Stimulated activated CD8-positive, alpha-beta memory T cell treated with anti-CD3 and anti-CD28 coated beads, Interleukin-4, amount 100 ng/mL, for 4 hours (primary cell): ENCODE results near the gene SLC6A1.

Source experiments
- DNase-seq, 2 donors: peaks; one replicate each; pipeline ENCODE4 v3.0.0-alpha.2; 2020; ENCODE audit warnings: low read depth in 2 of 2, low spot score in 1 of 2

Gene SLC6A1

DNA sequence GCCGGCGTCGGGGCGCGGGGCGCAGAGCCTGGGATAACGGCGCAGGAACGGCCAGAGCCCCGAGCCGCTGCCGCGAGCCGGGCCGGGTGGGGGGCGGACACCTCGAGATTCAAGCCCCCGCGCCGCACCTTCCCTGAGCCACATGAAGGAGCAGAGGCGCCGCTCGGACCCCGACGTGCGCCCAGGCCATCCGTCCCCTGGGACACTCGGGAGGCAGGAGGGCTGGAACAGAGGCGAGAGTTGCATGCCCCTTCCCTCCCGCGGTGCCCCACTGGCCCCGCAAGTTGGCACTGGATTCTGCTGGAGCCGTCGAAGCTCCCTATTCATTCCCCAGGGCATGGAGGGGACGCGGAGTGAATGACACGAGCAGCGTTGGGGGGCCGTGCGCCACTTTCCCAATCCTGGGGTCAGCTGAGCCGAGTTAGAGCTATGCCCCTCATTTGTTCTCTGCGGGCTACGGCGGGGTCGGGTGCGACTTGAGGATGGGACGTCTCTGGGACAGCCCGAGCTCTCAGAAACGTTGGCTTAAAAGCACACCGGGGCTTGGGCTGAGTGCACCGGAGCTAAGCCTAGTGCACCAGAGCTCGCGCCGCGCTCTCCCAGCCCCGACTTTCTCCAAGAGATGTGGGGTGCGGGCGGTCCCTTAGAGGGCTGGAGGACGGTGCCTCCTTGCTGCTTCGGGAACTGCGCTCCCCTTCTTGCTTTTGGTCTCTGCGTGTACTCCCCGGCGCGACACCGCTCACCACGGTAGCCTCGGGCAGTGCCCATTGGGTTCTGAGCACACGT, 588 bp downstream of the SLC6A1 start:
- DNase-seq: no peak

DNA sequence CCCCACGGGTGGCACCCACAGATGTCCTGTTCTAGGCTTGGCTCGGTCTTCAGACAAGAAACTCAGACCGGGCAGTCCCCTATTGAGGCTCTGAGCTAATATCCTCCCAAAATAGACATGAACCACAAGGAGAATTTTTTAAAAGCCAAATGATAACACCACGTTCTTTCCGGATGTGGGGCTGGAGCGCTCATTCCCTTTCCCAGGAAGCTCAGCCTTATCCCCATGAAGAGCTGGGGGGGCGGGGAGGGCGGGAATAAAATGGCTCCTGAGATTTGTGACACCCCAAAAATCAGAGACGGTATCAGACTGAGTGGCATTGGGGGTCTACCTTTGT, 1.1 kb downstream of the SLC6A1 start:
- no peak for DNase-seq

DNA sequence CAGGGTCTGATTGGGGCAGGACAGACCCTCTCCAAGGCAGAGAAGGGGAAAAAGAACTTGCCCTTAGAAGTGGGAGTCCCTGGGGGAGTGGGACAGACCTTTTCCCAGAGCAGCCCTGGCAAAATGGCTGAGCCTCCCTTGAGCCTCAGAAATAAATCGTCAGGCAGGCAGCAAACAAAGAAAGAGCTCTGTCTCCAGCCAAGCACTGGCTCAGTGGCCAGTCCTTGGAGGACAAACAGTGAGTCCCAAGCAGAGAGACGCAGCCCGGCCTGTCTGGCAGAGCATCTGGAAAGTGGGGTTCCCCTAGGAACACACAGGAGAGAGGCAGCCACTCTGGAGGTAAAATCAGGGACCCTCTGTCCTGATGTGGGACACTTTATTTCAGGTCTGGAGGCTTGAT, 1.8 kb downstream of the SLC6A1 start:
- DNase-seq: no peak

DNA sequence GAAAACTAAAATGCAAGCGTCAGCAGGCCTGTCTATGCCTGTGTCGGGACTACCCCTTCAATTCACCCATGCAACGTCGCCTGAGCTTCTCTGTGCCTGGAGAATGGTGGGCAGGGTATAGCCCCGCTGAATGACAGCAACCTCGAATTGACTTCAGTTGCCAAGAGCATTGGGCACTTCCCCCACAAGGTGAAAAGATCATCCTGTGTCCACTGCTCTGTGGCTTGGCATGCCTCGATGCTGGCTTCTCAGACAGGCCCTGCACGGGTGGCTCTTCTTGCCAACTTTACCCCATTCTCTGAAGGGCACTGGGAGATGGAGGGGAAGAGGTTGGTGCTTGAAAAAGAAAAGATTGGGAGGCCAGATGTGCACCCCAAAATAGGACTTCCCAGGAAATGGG, 3.3 kb downstream of the SLC6A1 start:
- no peak for DNase-seq

DNA sequence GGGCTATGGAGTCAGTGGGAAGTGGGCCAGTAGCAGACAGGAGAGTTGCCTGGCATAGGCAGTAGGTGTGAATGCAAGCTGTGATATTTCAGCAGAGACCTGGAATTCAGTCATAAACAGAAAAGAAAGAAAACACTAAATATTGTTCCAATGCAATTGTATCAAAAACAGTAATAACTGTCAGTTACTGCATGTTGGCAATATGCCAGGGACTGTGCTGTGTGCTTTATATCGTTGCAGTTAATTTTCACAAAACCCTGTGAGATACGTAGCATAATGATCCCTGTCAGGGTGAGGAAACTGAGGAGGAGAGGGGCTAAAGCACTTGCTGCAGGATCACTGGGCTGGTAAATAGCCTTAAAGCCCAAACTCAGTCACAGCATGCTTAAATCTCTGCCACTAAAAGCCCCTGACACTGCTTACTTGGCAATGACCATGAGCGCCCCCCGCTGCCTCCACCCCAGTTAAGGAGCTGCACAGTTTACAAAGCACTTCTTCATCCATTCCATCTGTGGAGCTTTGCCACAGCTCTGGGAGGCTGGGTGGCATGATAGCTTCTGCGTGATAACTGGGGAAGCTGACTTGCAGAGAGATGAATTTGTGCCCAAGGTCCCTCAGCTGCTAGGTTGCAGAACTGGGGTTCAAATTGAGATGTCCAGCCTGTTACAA, 3.9 kb downstream of the SLC6A1 start:
- no peak for DNase-seq

DNA sequence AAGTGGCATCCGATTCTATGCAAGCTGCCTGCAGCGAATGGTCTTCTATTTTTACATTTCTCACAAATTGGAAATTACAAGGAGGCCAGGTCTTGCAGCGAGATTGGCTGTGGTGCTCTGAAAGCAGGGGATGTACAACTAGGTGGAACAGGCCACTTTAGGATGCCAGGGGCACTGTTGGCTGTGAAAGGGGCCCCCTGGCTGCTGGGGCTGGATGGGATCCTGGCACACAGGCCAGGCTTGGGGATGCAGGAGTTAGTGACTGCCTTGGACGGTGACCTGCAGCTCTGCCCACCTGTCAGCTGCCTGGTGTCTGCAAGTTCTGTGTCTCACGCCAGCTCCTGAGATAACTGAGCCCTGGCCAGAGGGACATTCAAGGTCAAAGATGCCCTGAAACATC, 4.6 kb downstream of the SLC6A1 start:
- no peak for DNase-seq

DNA sequence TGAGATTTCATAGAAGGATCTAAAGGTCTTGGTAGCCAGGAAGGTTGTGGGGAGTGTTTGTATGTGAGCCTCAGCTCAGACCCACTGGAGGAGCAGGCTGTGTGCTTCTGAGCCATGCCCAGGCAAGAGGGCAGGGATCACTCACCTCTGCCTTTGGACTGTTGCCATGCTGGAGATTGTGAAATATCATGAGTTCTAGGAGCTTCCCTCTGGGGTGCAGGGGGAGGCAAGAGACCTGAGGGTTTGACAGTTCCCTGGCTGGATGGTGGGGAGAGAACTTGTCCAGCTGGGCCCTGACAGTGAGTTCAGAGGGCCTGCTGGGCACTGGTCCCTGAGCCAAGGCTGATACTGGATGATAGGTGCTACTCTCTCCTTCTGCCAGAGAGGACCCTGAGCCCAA, 6.0 kb downstream of the SLC6A1 start:
- no peak for DNase-seq

DNA sequence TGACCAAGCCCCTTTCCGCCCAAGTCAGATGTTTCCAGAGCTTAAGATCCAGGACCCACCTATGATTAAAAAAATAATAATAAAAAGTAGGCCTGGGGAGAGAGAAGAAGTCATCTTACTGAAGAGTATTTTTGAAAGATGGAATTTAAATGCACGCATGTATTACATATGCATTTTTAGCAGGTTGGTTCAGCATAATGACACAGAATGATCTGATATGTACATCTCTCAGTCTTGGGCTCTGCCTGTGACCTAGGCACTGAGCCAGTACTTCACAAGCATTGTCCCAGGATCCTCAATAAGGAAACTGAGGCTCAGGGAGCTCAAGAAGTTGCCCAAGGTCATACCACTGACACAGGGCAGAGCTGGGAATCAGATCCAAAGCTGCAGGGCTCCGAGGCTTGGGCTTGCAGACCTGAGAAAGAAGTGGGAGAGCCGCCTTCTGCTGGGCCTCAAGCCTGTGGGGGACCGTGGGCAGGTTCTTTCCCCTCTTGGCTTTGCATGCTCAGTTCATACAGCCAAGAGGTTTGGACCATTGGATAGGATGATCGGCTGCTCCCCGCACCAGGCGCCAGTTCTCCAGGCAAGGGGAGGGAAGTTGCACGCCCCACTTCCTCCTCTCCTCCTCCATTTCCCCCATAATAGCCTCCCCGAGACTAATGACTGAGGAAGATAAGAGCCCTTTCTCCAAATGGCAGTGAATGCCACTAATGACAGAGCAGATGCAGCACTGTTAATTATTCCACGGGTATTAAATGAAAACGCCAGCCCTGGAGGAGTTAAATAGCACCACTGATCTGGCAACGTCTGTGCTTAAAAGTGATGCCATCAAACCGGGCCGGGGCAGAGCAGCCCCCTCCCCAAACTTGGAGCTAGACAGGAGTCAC, 6.9 kb downstream of the SLC6A1 start:
- DNase-seq: no peak

DNA sequence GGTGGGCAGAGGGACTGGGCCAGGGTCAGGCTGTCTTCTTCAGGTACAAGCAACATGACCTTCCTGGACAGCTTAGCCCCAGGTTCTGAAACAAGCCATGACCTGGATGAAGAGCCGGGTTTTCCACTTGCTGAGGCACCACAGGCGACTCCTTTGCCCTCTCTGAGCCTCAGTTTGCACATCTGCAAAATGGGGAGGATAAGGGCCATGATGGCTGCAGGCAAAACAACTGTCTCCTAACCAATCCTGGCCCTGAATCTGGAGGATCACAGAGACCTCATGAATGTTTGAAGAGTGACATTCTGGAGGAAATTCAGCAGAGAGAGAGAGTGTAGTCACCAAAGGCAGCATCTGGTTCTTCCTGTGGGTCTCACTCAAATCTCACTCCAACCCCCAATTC, 8.0 kb downstream of the SLC6A1 start:
- no peak for DNase-seq

DNA sequence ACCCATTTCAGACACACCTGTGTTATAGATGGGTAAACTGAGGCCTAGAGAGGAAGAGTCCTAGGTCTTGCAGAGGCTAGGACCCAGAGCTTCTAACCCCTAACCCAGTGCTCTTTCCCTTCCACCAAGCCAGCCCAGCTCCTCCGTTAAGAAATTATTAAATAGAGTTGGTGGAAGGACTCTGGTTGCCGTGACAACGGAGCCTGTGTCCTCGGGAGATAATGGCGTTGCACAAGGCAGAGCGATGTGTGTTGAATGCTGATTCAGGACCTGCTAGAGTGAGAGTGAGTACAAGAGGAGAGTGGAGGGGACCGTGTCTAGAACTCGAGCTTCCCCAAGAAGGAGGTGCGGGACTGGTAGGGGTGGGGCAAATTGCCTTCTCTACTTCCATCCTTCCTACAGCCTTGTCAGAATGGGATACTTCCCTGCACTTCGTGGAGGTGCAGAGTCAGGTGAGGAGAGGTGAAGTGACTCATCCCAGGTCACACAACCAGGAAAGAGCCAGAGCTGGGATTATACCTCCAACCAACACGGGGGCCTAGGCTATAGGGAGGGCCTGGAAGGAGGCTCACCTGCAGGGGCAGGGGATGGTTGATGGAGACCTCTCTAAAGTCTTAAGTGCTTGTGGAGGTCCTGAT, 8.6 kb downstream of the SLC6A1 start:
- DNase-seq: no peak

DNA sequence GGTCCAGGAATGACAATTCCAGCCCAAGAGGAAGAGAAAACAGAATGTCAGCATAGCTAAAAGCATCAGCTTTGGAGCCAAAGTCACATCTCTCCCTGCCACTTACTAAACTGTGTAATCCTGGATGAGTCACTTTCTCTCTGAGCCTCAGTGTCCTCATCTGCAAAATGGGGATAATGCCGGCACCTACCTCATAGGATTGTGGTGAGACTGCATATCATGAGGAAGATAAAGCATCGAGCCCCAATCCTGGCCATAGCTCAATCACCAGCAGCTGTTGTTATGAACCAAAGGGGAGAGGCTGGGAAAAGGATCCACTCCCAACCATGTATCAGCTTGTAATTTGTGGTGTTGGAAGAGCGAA, 9.1 kb downstream of the SLC6A1 start:
- DNase-seq: no peak

DNA sequence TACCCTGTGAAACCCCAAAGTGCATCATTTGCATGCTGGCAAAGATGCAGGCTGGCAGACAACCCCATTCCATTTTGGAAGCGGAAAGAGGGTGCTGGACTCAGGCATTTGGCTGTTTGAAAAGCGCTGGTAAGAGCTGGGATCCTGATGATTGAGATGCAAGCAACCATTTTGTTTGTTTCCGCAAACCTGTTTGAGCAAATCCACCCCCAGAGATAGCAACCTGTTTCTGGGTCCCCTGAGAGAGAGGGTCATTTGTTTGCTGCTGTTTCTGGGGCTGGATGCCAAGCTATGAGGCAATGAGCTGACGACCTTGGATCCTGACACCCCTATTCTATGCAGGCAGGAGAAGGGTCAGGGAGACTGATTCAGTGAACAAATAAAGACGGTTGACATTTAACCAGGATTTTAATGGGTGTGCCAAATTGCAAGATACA, 9.8 kb downstream of the SLC6A1 start:
- DNase-seq: no peak

DNA sequence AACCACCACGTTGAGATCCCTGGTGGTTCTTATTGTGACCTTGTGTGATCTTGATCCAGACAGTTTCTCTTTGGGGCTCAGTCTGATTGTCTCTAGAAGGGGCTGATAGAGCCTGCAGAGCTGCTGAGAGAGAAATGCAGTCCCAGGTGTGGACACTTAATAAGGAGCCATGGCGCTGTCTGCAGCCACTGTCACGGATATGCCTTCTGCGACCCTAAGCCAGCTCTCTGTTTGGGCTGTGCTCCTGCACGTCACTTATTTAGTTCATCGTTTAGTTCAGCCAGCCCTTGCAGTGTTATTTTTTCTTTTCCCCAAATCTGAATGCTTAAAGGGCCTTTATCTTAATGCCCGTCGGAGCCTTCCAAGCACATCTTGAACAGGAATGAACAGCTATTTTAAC, 12.0 kb downstream of the SLC6A1 start:
- DNase-seq: no peak

DNA sequence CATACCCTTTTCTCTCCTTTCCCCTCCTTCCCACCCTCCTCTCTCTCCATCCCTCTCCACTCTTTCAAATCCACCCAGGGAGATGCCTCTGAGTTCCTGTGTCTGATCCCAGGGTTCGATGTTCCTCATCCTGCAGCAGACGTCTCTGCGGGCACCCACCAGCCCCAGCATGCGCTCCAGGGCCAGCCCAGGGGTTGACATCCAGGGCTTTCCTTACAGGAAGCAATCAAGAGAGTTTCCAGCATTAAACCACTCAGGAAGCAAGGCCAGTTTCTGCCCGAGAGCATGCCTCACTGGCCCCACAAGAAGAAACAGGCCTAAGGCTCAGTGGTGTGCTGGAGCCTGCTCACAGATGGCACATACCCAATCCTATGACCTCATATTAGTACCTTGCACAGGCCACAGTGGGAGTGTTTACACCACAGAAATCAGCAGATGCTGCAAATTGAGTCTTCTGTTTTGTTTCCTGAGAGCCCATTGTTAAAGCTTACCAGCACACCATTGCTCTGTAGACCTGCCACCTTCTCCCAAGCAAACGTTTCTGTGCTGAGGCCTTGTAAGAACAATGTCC, 13.2 kb downstream of the SLC6A1 start:
- DNase-seq: no peak

DNA sequence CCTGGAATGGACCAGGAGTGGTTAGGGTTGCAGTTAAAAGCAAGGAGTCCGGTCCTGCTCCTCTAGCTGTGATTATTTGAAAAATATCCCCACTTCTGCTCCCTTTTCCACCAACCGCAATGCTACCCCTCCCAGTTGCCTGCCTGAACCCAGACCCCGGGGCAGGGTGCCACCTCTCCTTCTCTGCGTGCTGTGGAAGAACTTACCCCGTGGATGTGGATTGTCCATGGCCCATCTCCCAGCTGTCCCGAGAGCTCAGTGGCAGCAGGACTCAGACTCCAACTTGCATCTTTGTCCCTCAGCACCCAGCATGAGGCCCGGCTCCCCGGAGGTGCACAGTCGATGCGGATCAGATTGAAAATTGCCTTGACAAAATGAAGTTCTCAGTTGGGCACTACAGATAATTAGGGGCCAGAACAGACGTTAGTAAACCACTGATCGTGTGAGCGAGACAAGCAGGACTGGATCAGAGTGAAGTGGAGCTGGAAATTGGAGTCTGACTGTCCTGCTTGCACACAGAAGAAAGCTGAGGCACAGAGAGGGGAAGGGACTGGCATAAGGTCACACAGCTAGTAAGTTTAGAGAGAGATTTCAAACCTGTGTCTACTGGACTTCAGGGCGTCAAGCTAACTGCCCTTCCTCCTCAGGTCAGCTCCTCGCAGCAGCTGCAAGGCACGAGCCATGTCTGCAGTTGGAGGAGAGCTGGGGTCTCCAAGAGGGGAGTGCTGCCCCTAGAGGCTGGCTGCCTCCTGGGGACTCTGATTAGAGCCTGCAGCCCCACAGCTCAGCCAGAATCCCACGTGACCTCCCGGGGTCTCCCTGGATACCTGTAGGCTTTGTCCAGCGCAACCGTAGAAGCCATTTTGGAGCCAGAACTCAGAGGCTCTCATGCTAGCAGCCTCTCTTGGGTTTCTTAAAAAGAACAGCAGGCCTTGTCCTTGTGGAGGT, 14.7 kb downstream of the SLC6A1 start:
- no peak for DNase-seq

DNA sequence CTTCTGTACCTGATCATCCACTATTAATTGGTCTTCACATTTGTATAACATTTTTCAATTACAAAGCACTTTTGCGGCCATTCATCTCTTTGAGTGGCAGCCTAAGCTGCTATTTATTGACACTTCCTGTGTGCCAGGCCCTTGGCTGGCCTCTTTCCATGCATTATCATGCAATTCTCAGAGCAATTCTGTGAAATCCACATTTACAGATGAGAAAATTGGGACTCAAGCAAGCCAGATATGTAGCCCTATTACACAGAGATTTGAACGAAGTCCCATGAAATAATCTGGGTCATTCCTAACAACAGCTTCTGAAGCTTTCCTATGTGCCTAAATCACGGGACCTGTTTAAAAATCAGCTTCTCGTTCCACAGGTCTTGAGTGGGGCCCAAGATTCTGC, 17.4 kb downstream of the SLC6A1 start:
- DNase-seq: no peak

DNA sequence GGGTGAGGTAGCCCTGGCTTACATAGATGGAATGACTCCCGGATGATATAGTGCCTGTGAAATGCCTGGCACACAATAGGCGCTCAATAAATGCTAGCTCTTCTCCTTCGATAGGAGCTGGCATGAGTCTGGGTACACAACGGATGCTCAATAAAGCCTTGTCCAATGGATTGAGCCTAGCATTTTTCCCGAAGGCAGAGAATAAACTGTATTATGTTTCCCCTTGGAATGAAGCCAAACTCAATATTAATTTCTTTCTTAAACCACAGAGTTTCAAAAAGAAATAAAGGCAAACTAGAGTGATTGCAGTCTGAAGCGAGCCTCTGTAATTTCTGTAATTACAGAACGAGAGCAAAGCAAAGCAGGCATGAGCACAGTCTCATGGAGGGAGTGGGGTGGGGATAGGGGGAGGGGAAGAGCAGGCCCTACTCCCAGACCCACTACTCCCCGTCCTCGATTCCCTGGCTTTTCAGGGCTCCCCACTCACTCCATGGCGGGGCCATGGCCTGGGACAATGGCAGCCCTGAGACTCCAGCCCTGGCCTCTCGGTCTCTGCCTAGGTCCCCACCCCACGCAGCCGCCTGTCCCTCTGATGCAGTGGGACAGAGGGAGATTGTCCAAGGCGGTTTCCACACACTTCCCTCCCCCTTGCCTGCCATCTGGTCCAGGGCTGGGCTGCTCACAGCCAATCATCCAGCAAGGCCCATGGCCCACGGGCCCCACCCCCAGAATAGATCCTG, 18.0 kb downstream of the SLC6A1 start:
- no peak for DNase-seq

DNA sequence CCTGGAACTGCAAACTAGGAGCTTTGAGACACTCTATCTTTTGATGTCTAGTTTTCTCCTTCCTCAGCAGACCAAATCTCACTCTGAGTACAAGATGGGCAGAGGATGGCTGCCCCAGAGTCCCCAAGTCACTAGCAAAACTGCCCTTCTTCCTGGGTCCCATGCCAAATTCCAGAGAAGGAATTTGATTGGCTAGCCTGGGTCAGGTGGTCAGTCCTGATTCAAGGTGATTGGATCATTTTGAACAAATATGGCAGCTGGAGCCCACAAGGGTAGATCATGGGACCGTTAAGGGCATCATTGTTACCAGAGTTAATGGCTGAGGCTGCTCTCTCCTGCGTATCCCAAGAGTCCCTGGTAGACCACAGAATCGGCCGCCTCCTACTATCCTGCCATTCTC, 21.7 kb downstream of the SLC6A1 start:
- DNase-seq: no peak

DNA sequence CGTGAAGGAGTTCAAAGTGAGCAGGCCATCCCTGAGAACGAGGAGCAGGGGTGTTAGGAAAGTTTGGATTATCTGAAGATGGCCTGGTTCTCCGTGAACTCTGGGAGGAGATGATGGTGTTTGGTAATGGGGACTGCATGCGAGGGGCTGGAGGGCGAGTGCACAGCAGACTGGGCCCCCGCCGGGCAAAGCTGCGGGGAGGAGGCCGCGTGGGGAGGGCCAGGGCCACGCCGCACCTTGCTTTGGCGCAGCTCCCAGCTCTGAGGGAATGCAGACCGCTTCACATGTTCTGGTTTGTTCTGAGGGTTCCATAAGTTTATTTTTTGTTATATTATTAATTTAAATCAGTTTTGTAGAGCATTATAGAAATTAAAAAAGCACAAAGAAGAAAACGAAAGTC, 22.2 kb downstream of the SLC6A1 start:
- no peak for DNase-seq

DNA sequence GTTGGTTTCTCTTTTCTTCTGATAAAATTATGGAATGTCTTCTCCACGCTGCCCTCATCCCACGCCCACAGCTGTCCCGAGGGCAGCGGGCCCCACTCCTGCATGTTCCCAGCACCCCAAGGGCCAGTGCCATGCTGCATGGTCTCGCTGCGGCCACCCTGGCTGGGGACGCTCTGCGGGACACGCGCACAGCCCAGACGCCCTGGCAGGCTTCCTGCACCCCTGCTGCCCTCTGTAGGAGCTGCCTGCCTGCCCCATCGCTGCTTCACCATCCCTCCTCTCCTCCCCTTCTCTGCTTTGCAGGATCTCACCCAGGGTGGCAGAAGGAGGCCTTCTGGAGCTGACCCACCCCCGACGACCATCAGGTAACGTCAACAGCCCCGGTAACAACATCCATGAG, 22.8 kb downstream of the SLC6A1 start:
- no peak for DNase-seq
